Transverse colon (tissue), 4 donors: ENCODE data around the gene CGNL1.

ENCODE experiments used
- POLR2A ChIP-seq: fragments of 450-650 bp; IDR thresholded peaks from one replicate; pipeline ENCODE4 v1.6.1; 2016; ENCODE audit warnings: antibody characterized with exemption, mild to moderate bottlenecking, moderate library complexity
- POLR2AphosphoS5 ChIP-seq, 3 donors: sonication (generic); formaldehyde crosslinking; IDR thresholded peaks; one replicate each; pipeline ENCODE4 v1.6.1; 2016; ENCODE audit warnings: antibody characterized with exemption in 3 of 3
- TF ChIP-seq, protein P1 (sequence below), 5 experiments: fragments of 200-600 bp in 3 of 5; fragments of 450-650 bp in 2 of 5; sonication (generic) in 3 of 5; IDR thresholded peaks; 1 replicate in 2 of 5; 2 replicates in 3 of 5; pipeline ENCODE4 v1.5.1; 2016 to 2017; ENCODE audit warnings: antibody characterized with exemption in 5 of 5, inconsistent platforms in 3 of 5, mild to moderate bottlenecking in 2 of 5, moderate library complexity in 1 of 5

DNA sequence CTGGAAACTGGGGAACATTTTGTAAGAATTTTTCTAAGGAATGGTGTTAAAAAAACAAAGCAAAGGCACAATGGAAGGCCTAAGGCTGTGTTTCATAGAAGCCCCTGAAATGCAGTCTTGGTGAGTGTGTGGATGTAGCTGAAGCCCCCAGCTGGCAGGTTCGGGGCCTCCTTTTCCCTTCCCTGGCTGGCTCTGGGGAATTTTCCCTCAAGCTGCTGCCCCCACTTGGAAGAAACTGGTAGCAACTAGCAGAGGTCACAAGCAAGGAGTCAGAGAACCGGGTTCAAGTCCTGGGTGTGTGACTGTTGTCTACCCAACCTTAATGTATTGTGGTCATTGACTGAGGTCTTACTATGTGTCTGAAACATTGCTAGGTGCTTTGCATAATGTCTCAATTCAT is 130.1 kb downstream of the CGNL1 start:
- TF ChIP-seq, protein P1, sequence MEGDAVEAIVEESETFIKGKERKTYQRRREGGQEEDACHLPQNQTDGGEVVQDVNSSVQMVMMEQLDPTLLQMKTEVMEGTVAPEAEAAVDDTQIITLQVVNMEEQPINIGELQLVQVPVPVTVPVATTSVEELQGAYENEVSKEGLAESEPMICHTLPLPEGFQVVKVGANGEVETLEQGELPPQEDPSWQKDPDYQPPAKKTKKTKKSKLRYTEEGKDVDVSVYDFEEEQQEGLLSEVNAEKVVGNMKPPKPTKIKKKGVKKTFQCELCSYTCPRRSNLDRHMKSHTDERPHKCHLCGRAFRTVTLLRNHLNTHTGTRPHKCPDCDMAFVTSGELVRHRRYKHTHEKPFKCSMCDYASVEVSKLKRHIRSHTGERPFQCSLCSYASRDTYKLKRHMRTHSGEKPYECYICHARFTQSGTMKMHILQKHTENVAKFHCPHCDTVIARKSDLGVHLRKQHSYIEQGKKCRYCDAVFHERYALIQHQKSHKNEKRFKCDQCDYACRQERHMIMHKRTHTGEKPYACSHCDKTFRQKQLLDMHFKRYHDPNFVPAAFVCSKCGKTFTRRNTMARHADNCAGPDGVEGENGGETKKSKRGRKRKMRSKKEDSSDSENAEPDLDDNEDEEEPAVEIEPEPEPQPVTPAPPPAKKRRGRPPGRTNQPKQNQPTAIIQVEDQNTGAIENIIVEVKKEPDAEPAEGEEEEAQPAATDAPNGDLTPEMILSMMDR (IDR thresholded peaks at IDR 0.05) = no peak
- TF ChIP-seq POLR2A = no peak
- no peak for TF ChIP-seq POLR2AphosphoS5 (IDR thresholded peaks at IDR 0.05)
